Ramos (cell line): Measurements from ENCODE around the gene IL36RN.
"Not testable (repeated sequence)": the region's sequence is repeated elsewhere in the genome, so short reads cannot be mapped to it uniquely, and the experiment has no call there.

Experiments used
- in situ Hi-C: fragments of 300-500 bp; cut with MboI; formaldehyde crosslinking; loops from one replicate; pipeline ENCODE4 v1.14.3; 2022; ENCODE audit warnings: low sequenced_read_pairs; ENCODE audit not compliant: unreplicated experiment

The IL36RN gene

GRCh38 chr2:113092864-113093612, 34.0 kb downstream of the IL36RN start:
- in situ Hi-C loops: no loop called here

GRCh38 chr2:113093613-113093977, 34.6 kb downstream of the IL36RN start:
- in situ Hi-C loops: no loop called here

GRCh38 chr2:113096306-113096705, 37.3 kb downstream of the IL36RN start:
- in situ Hi-C loops: not testable (repeated sequence)

DNA sequence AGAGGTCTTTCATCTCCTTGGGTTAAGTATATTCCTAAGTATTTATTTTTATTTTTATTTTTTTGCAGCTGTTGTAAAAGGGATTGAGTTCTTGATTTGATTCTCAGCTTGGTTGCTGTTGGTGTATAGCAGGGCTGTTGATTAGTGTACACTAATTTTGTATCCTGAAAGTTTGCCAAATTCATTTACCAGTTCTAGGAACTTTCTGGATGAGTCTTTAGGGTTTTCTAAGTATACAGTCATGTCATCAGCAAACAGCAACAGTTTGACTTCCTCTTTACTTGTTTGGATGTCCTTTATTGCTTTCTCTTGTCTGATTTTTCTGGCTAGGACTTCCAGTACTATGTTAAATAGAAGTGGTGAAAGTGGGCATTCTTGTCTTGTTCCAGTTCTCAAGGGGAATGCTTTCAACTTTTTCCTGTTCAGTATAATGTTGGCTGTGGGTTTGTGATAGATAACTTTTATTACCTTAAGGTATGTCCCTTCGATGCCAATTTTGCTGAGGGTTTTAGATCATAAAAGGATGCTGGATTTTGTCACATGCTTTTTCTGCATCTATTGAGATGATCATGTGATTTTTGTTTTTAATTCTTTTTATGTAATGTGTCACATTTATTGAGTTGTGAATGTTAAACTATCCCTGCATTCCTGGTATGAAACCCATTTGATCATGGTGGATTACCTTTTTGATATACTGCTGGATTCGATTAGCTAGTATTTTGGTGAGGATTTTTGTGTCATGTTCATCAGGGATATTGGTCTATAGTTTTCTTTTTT, 38.0 kb downstream of the IL36RN start:
- in situ Hi-C loops: not testable (repeated sequence)

- in situ Hi-C loops: no loop called here
Observed at GRCh38 chr2:113098041-113098440, 39.0 kb downstream of the IL36RN start.

DNA sequence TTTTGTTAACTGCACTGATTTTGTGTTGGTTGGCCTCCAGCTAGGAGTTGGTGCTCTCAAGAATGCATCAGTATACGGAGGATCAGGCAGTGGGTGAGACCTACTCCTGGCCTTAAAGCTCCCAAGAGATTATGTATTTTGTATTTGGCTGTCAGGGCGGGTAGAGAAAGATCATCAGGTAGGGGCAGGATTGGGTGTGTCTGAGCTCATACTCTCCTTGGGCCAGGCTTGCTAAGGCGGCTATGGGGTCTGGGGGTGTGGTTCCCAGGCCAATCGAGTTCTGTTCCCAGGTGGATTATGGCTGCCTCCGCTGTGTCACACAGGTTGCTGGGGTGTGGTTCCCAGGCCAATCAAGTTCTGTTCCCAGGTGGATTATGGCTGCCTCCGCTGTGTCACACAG, 39.5 kb downstream of the IL36RN start:
- in situ Hi-C loops: no loop called here

- in situ Hi-C loops: no loop called here
Observed at GRCh38 chr2:113102133-113102532, 43.1 kb downstream of the IL36RN start.

- in situ Hi-C loops: no loop called here
Observed at GRCh38 chr2:113103277-113103676, 44.3 kb downstream of the IL36RN start.

- in situ Hi-C loops: no loop called here
Observed at GRCh38 chr2:113104054-113104611, 45.1 kb downstream of the IL36RN start.

DNA sequence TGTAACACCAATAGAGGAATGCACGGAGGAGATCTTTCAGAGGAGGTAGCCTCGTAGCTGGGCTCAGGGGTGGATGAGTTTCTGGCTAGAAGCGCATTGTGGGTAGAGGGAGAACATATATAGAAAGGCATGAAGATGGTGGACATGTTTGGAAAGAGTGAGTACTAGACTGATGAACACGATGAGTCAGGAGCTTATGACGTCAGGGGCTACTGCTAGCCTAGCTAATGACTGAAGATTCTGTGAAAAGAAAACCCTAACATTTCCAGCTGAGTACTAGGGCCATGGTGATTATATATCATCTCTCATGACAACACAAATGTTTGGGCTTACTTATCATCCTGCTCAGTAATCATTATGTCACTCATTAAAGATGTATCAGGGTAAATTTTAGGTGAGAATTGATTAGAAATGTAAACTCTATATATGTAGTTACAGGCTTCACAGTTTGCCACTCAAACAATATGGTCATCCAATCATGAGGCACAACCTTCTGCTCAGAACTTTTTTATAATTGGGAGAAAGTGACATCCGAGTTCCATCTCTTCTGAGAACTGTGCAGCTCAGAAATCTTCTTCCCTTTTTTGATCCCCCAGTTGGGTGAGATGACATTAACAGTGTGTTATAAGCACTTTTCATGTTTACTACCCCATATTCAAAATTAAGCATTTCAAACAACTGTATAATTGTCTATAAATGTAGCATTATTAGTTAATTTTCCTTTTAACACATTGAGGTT, 46.2 kb downstream of the IL36RN start:
- in situ Hi-C loops: no loop called here

DNA sequence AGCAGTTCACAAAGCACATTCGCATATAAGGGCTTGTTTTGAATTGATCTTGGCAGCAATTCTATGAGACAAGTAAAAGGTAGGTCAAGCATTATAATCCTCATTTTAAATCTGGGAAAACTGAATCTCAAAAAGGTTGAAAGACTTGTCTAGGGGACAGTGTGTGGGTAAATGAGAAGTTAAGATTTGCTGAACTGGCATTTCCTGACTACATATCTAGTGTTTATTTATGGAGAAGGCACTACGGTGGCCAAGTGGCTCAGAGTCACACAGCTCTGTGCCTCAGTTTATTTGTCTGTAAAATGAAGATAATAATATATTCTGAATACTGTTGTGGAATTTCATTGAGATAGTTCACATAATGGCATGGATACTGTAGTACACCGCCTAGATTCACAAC, 52.1 kb downstream of the IL36RN start:
- in situ Hi-C loops: no loop called here

- in situ Hi-C loops: no loop called here
Observed at GRCh38 chr2:113111823-113112287, 52.9 kb downstream of the IL36RN start.

DNA sequence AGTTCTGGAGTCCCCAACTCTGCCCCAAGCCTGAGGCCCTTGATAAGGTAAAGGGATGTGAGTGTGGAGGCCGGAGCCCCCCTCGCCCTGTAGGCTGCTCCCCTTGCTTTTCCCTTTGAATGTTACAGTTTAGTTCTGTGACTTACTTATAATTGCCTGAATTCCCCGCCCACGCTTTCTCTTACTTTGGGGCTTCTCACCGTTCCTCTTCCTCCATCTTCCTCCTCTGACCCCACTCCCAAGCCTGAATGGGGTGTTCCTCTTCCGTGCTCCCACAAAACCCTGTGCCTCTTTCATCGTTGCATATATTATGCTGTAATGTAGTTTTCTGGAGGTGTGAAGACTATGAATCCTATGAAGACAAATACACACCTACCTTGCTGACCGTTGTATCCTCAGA, 53.4 kb downstream of the IL36RN start:
- in situ Hi-C loops: no loop called here

DNA sequence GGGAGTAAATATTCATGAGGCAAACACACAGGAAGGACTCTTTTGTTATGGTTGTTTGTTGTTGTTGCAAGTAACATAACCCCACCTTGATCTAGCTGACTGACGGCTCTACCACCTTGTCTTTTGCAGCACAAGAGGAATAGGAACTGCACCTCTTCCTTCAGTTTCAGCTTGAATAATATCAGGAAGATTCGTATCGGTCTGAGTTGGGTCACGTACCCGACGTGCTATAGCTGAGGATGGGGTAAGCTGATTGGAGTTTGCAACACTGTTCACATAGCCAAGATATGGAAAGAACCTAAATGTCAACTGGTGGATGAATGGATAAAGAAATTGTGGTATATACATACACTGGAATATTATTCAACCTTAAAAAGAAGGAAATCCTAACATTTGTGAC, 53.9 kb downstream of the IL36RN start:
- in situ Hi-C loops: no loop called here

- in situ Hi-C loops: no loop called here
Observed at GRCh38 chr2:113113807-113114206, 54.8 kb downstream of the IL36RN start.
